SK-N-DZ (cell line): ENCODE results near the gene MDM4.
A peak's percentile ranks its signal among the peaks of the same experiment; 100 is the strongest.

Experiments
- DNase-seq: peaks from one replicate; pipeline ENCODE4 v3.0.0-alpha.2; 2015; ENCODE audit warnings: low spot score

MDM4 gene

DNA sequence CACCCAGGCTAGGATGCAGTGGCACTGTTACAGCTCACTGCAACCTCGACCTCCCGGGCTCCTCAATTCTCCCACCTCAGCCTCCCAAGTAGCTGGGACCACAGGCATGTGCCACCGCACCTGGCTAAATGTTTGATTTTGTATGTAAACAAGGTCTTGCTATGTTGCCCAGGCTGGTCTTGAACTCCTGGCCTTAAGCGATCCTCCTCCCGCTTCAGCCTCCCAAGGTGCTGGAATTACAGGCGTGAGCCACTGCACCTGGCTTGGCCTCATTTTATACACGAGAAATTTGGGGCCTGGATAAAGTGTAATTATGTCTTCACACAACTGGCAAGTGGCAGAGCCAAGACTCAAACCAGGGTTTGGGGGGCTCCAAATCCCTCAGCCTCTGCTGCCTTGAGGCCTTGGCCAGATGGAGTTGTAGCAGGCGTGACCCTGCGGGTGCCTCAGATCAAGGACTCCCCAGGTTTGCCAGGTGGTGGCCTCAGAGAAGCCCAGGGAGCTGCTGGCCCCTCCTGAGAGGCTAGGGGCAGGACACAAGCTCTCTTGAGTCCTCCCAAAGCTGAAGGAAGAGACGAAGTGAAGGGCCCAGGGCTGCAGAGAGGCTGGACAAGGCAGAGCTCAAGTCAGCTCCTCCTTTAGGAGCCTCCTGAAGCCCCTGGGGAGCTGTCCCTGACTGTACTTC, 61.7 kb downstream of the MDM4 start:
- no peak for DNase-seq

DNA sequence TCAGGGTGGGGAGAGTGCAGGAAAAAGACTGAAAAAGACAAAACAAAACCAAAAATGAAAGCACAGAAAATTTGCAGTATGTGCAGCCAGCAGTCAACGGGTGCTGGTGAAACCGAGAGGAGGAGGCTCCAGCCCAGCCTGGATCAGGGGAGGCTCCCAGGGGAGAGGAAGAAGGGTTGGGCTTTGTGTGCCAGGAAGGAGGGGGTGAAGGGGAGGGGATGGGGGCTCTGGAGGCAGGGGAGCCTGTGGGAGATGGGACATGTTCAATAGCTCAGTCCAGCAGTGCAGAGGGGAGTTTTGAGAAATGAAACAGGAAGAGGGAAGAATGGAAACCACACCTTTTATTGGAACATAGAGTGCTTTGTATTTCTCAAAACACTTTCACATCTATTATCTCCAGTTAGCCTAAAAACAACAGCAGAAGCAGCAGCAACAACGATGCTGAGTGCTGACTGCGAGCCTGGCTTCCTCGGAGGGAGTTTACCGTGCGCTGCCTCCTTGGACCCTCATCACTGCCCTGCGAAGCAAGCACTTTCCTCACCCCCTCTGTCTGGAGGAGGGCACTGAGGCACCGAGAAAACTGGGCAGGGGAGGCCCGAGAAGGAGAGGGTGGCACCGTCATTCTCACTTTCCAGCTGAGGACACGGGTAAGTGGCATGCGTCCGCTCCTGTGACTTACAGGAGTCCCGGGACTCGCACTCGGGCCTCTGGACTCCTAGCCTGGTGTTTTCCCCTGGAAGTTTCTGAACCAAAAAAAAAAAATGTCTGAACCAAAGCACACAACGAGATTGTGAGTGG, 62.9 kb downstream of the MDM4 start:
- no peak for DNase-seq

DNA sequence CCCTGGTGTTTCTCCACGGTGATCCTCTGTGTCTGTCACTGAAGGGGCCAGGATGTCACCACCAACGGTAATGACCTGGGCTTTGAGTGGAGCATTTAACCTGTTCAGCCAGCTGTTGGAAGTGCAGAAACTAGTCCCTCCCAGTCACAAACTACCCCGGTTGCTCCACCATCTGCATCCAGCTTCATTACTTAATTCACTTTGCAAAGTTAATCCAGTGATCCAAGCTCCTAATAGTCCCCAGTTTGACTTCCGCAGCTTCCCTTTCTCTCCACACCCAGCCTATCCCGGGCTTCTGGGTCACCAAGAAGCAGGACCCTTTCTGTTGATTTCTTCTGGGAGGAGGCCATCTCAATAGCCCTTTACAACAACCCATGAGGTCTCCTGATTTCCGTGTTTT, 63.5 kb downstream of the MDM4 start:
- DNase-seq = no peak

DNA sequence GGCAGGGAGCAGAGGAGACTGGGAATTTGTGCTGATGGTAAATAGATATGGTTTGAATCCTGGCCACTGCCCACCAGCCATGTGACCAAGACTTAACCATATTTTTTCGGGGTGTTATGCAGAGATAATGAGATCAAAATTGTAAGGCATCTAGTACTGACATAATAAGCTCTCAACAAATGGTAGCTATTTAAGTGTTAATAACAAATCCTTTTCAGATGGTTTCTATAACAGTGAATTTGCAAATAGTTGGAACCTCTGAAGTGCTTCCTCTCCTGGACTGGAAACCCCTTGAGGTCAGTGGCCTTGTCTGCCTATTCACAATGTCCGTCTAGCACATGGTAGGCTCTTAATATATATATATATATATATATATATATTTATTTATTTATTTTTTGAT, 64.7 kb downstream of the MDM4 start:
- DNase-seq = no peak

DNA sequence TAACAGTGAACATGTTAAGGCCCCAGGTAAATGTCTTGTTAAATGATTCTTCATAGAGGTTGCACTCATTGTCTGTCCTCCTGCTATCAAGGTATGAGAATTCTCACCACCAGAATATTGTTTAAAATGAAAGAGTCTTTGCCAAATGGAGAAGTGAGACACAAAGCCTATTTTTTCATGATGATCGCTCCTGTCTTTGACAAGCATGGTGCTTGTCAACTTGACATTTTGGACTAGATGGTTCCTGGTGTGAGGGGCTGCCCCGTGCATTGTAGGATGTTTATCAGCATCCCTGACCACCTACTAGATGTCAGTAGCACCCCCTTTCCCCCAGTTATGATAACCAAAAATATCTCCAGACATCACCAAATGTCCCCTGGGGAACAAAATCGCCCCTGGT, 65.6 kb downstream of the MDM4 start:
- no peak for DNase-seq

DNA sequence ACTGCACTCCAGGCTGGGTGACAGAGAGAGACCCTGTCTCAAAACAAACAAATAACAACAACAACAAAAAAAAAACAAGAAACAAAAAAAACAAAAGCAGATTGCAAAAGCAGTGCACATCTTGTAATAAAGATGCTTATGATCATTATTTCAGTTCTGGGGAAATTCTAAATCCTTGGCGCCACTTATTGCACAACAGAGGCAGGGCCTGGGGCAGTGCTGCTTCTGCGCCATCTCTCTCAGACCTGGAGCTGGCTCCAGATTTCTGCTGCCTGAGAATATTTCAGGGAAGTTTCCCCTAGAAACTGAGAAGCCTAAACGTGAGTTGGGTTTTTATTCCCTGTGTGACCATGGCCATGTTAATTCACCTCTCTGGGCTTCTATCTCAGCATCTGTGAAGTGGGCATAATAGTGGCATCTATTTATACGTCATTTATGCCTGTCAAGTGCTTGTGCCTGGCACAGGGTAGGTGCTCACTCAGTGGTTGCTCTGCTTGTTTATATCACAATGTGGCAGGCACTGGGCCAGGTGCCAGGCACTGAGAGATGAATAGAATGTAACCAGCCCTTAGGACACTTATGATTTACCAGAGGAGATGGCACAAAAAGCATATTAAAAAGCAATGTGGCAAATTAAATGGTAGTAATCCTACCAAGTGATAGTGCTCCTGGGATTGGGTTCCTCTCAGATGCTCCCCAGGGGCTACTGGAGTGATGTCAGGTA, 67.9 kb downstream of the MDM4 start:
- no peak for DNase-seq

DNA sequence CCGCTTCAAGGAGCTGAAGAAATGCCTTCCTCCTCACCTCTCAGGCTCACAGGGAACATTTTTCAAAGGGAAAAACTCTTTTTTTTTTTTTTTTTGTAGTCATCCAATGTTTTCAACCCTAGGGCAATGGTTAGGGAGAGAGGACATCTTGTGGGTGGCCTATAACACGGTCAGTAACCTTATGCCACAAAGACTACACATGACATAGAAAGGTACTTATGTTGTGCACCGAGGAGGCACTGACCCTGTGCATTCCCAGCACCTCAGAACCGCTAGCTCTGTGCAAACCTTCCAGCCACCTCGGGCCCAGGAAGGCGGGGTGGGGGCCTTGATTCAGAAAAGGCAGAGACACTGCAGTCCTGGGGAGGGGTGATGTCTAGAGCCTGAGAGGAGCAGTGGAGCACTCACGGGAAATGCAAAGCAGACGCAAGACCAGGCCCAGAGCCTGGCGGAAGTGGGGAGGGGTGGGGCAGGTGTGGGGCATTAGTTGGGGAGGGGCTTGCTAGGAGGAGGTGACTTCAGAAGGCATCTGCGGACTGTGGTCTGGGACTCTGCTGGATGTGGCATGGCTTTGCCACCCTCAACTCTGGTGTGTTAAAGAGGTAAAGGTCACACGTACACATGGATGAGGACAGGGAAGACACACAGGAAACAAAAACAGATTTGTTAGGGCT, 68.6 kb downstream of the MDM4 start:
- peak; percentile 57 for DNase-seq

DNA sequence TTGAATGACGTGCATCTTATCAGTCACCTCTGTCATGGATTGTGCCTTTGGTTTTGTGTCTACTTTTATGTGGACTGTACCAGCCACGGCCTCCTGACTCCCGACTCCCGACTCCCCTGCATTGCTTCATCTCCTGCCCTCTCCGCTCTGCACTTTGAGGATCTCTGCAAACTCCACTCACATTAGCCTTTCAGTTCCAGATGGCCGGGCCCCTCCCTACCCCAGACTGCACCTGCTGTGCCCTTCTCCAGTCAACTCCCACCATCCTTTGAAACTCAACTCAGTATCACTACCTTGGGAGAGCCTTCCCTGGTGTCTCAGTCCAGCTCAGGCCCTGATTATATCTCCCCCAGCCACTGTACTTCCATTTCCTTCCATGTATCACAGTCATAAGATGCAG, 71.4 kb downstream of the MDM4 start:
- no peak for DNase-seq

DNA sequence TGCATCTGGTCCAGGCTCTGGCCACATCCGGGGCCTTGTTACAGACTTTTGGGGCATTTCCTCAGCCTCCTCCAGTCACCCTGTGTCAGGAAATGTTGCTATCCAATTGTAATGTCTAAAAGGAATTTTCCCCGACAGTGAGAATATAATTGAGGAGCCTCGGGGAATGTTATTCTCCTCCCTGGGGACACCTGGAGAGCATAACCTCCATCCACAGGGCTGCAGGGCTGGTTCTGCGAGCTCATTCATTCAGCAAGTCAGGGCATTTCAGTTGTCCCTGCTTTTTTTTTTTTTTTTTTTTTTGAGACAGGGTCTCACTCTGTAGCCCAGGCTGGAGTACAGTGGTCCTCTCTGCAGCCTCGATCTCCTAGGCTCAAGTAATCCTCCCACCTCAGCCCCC, 72.6 kb downstream of the MDM4 start:
- DNase-seq = no peak

DNA sequence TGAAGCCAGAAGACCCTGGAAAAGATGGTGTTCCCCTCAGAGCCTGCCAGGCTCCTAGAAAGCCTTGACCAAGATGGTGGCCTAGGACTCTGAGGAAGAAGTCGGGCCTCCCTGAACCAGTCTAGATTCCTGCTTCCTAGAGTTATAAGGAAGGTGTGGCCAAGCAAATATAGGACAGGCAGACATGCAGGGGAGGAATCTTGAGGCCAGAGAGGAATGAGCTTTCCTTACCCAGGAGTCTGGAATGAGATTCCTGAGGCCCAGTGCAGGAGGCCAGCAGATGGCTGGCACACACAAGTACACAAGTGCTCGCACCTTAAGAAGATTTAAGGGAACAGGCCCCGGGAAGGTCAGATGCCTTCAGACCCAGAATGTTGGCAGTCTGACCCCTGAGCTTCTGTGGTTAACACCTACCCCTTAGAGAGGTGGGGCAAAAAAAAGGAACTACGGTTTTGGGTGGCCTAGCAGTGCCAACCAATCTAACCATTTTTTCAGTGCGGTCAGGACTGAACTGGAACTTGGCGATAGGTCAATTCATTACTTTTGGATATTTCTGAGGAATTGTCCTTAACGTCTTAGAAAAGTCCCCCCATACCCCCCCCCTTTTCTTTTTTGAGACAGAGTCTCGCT, 73.3 kb downstream of the MDM4 start:
- no peak for DNase-seq

DNA sequence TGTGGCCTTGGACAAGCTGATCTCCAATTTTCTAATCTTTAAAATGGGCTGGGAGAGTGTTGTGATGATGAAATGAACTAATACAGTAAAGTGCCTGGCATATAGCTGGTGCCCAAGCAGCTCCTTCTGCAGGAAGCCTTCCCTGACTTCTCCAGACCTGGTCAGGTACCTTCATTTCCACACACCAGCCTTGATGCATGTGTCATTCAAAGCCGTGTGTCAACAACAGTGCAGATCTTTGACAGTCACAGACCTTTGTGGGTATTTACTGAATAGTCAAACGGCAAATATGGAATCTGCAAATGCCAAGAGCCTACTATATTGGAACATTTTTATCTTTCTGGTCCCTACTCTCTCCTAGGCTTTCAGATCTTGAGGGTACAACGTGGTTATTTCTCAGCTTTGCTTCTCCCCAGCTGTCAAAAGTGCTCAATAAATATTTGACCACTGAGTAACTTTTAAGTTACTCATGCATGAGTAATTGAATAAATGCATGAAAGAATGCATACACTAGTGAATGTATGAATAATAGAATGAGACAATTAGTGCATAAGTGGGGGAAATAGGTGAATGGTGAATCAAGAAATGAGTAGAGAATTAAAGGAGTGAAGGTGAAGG, 75.4 kb downstream of the MDM4 start:
- DNase-seq = no peak

DNA sequence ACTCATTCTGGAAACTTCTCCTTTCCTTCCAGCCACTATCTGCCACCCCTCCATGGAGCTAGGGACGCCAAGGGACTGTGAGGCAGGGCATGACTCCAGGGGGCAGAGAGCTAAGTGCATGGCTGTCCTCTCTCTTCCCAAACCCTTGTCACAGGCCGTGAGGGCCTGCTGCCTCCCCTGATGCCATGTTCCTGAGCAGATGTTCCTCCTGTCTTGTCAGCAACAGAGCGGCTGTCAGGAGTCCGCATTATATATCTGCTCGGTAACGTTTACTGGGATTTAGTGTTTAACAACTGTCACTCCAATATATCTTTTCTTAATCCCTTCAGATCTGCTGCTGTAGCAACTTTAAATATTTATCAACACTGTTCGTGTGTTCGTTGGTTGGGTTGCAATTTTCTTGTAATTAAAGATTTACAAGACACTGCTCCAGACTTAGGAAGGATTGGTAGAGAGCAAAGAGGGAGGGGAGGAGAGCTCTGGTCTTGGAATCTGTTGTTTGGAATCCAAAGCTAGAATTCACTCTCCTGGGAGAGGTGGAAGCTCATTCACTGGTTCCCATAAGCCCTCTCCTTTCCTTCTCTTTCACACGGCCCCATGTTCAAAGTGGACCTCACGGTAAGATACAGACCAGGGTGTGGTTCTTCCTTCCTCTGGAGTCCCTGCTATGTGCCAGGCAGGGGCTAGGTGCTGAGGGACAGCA, 76.2 kb downstream of the MDM4 start:
- DNase-seq = no peak

DNA sequence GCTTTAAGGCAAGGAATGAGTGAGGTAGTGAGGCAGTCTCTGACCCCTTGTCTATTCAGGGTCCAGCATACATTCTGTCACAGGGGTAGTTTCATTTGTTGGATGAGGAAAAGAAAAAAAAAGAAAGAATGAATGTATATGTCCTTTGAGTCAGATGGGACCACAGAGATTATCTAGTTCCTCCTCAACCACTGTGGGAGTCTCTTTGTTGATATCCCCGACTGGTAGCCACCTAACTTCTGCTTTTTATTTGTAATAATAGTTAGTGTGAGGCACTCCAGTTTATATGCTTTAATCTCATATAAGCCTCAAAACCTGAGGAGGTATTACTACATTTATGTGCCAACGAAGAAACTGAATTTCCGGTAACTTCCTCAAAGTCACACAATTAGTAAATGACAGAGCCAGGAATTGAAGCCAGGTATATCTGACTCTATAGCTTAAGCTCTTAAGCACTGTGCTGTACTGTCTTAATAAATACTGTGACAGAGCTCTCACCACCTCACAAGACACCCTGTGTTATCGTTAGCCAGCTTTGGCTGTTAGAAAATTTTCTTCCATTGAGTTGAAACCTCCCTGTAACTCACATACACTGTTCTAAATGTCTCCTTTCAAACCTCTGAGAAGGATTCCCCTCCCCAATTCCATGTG, 82.2 kb downstream of the MDM4 start:
- no peak for DNase-seq

DNA sequence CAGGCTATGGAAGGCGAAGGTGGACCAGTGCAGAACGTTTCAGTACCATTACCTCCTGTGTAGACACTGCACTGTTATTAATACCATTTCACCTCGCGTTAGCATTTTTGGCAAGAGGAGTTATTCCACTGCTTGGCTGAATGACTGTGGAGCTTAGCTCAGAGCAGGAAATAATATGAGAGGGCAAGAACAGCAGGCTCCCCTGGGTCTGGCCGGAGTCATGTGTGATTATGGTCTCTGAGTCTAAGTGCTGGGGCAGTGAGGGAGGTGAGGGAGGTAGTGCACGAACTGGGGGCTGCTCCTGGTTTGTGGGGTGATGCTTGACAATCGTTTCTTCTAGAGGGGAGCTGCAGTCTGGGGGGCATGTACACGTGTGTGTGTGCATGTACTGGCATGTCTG, 82.9 kb downstream of the MDM4 start:
- DNase-seq = no peak

DNA sequence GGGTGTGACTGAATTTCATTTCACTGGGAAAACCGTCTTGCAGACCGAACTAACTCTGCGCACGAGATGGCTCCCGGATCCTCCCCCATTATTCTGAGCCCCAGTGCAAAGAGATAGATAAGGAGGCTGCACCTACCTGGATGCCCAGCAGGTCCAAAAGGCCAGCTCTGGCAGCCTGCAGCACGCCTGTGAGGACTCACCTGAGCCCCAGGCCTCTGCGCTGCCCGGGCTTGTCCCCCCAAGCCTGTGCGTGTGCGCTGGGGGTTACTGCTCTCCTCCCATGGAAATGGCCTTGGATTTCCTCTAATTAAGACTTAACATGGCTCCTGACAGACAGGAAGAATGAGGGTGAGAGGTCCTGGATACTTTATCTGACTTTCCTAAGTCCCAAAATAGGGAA, 83.4 kb downstream of the MDM4 start:
- DNase-seq = no peak

DNA sequence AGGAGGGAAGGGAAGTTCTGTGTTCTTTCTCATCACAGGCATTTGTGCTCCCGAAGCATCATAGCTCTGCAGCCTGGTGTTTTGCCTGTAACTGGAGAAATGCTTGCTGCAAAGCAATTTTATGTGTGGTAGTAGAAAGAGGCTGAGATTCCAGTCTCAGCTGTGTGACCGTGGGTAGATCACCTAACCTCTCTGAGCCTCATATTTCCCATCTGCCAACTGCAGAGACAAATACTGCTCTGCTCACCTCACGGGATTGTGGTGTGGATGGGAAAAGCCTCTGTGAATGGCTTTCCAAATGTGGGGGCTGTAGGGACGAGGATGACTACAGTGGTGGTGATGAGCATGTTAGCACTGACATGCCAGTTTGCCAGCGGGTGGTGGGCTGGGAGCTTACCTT, 84.0 kb downstream of the MDM4 start:
- DNase-seq = no peak

DNA sequence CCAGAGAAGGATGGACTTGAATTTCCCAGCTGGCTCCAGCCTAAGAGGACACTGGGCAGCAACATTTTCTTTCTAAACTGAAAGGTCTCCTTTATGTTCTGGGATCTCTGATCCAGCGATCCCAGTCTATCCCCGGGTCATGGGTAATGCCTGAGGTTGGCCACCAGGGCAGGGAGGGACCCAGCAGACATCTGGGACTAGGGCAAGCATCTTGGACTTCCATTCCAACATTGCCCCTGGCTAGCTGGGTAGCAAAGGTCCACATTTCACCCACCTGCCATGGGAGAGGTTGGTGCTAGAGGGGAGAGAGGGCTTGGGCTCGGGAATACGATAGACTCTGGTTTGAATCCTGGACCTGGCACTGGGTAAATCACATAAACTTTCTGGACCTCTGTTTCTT, 84.8 kb downstream of the MDM4 start:
- no peak for DNase-seq

DNA sequence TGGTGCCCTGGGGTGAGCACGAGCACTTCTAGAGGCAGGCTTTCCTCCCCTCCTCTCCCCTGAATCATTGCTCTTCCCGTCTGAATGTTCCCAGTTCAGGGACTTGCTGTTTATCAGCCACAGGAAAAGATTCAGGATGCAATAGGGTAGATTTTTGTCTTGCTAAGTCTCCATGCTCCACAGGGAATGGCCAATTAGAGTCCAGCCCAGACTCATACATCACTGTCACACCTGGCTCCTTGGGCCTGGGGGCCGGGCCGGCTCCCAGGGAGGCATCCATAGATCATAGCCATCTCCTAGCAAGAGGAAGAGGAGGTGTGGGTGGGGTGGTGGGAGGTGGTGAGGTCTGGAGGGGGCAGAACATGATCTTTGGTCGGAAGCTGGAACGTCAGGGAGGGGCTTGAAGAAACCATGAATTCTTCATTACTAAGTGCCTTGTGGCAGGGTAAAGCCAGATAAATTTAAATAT, 85.9 kb downstream of the MDM4 start:
- DNase-seq = peak; percentile 61

DNA sequence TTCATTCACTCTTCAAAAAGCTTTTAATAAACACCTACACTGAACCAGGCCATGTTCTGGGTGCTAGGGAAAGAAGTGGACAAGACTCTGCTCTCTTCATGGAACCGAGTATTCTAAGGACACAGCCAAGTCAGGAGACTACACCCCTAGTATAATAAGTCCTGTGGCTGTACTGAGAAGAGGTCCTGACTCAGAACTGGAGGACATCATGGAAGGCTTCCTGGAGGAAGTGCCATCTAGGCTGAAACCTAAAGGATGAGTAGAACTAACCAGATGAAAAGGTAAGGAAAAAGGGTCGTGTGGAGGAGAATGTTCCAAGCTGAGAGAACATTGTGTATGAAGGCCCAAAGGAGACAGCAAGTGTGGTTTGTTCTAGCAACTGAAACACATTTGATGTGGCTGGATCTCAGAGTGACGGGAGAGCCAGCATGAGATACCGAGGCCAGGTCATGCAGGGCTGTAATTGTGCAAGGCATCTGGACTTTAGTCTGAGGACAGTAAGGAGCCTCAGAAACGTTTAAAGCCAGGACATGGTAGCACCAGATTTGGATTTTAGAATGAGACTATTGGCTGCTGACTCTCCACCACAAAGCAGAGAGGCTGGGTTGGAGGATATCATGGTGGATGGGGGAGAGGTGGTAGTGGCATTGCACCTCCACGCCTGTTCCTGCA, 86.8 kb downstream of the MDM4 start:
- DNase-seq = no peak
